SK-N-SH (cell line): ENCODE measurements around the gene PLAC8. TPM values are rescaled to one million over a fixed set of nuclear protein-coding genes. Genes with fewer than 3 reads are reported as not detected.

Experiments
- CTCF ChIA-PET: fragments of 300-600, 350-600 bp; formaldehyde crosslinking; extraction: SDS; loops from one replicate; lab custom pipeline; 2021; lab: Yijun Ruan, JAX
- POLR2A ChIA-PET: fragments of 350-600 bp; sonication (Branson Sonifier 250); formaldehyde crosslinking; extraction: SDS; loops from one replicate; lab custom pipeline; 2020; ENCODE audit warnings: antibody characterized with exemption, inconsistent platforms; lab: Yijun Ruan, JAX
- DNase-seq: peaks from one replicate; pipeline ENCODE4 v3.0.0; 2012
- H2AFZ ChIP-seq: fragments of 200-600 bp; sonication (generic); 2 replicates; pipeline ENCODE4 v1.8.1; 2016; ENCODE audit warnings: antibody characterized with exemption, mild to moderate bottlenecking, low read depth
- H3F3A ChIP-seq: fragments of 200-600 bp; sonication (generic); replicated peaks from 2 replicates; pipeline ENCODE3; 2016; ENCODE audit warnings: antibody characterized with exemption, mild to moderate bottlenecking; ENCODE audit not compliant: insufficient read depth
- H3K27ac ChIP-seq, 2 experiments: fragments of 200-500 bp in 1 of 2; fragments of 200-600 bp in 1 of 2; sonication (Bioruptor generic) in 1 of 2; sonication (generic), shearing (Covaris generic) in 1 of 2; 2 replicates each; pipeline versions ENCODE4 v1.5.1 to v1.6.1; 2014 to 2016; ENCODE audit warnings: low read depth in 2 of 2, inconsistent platforms in 1 of 2, low read length in 1 of 2, mild to moderate bottlenecking in 1 of 2, mixed read lengths in 1 of 2
- H3K27me3 ChIP-seq: fragments of 200-600 bp; sonication (generic), shearing (Covaris generic); 2 replicates; pipeline ENCODE4 v1.6.1; 2016; ENCODE audit warnings: mixed run types; ENCODE audit not compliant: insufficient read depth
- H3K36me3 ChIP-seq, 2 experiments: fragments of 200-500 bp in 1 of 2; fragments of 200-600 bp in 1 of 2; sonication (Bioruptor generic) in 1 of 2; sonication (generic) in 1 of 2; replicated peaks in 1 of 2; 2 replicates each; pipeline versions ENCODE3 to v1.5.1; 2014 to 2016; ENCODE audit warnings: low read length in 1 of 2, mild to moderate bottlenecking in 1 of 2; ENCODE audit not compliant: insufficient read depth in 2 of 2, control insufficient read depth in 1 of 2
- H3K4me1 ChIP-seq, 2 experiments: fragments of 200-500 bp in 1 of 2; fragments of 200-600 bp in 1 of 2; sonication (Bioruptor generic) in 1 of 2; sonication (generic), shearing (Covaris generic) in 1 of 2; 2 replicates each; pipeline versions ENCODE4 v1.5.1 to v1.6.1; 2014 to 2016; ENCODE audit warnings: low read depth in 1 of 2, low read length in 1 of 2, mixed run types in 1 of 2; ENCODE audit not compliant: insufficient read depth in 2 of 2, control insufficient read depth in 1 of 2
- H3K4me2 ChIP-seq: fragments of 200-600 bp; sonication (generic), shearing (Covaris generic); 2 replicates; pipeline ENCODE4 v1.6.1; 2017; ENCODE audit warnings: mixed run types
- H3K4me3 ChIP-seq, 2 experiments: fragments of 200-500 bp in 1 of 2; fragments of 200-600 bp in 1 of 2; sonication (Bioruptor generic) in 1 of 2; sonication (generic), shearing (Covaris generic) in 1 of 2; 2 replicates each; pipeline versions ENCODE4 v1.5.1 to v1.8.1; 2014 to 2016; ENCODE audit warnings: low read depth in 2 of 2, inconsistent platforms in 1 of 2, low read length in 1 of 2, mild to moderate bottlenecking in 1 of 2, mixed read lengths in 1 of 2, moderate library complexity in 1 of 2
- H3K79me2 ChIP-seq: fragments of 200-600 bp; sonication (generic); 2 replicates; pipeline ENCODE4 v1.8.1; 2017; ENCODE audit warnings: mild to moderate bottlenecking; ENCODE audit not compliant: insufficient read depth
- H3K9ac ChIP-seq: fragments of 200-600 bp; sonication (generic); 2 replicates; pipeline ENCODE4 v1.6.1; 2017; ENCODE audit warnings: mixed run types
- H3K9me2 ChIP-seq: fragments of 200-600 bp; sonication (generic); 2 replicates; pipeline ENCODE4 v1.6.1; 2017; ENCODE audit warnings: mixed run types
- H3K9me3 ChIP-seq: fragments of 200-600 bp; sonication (generic); 2 replicates; pipeline ENCODE4 v1.6.1; 2017; ENCODE audit warnings: mixed run types, mild to moderate bottlenecking, moderate library complexity
- H4K20me1 ChIP-seq: fragments of 200-600 bp; sonication (generic); 2 replicates; pipeline ENCODE4 v1.6.1; 2017; ENCODE audit warnings: mild to moderate bottlenecking, mixed run types; ENCODE audit not compliant: insufficient read depth
- CHD2 ChIP-seq: fragments of 150-350 bp; IDR thresholded peaks from 2 replicates; pipeline ENCODE4 v1.6.1; 2018; ENCODE audit warnings: low read length; ENCODE audit not compliant: partially characterized antibody
- CTCF ChIP-seq: fragments of 200-600 bp; sonication (generic); IDR thresholded peaks from 2 replicates; pipeline ENCODE4 v1.6.1; 2017; ENCODE audit warnings: antibody characterized with exemption, mild to moderate bottlenecking, moderate library complexity
- EP300 ChIP-seq, 2 experiments: IDR thresholded peaks; 2 replicates each; pipeline versions ENCODE4 v1.4.0 to v1.6.1; 2012; ENCODE audit warnings: borderline replicate concordance in 1 of 2, low read depth in 1 of 2, low read length in 1 of 2
- FOXJ3 ChIP-seq: sonication (generic); formaldehyde crosslinking; IDR thresholded peaks from 2 replicates; pipeline ENCODE4 v1.5.1; 2020; ENCODE audit warnings: mild to moderate bottlenecking, missing genetic modification reagents
- FOXM1 ChIP-seq: IDR thresholded peaks from 2 replicates; pipeline ENCODE4 v1.4.0; 2012; ENCODE audit warnings: low read depth, mild to moderate bottlenecking
- GATA2 ChIP-seq: sonication (generic); formaldehyde crosslinking; IDR thresholded peaks from 2 replicates; pipeline ENCODE4 v1.5.0; 2020; ENCODE audit warnings: mild to moderate bottlenecking, missing genetic modification reagents
- NFIC ChIP-seq: IDR thresholded peaks from 2 replicates; pipeline ENCODE4 v1.4.0; 2012; ENCODE audit warnings: borderline replicate concordance
- POLR2AphosphoS5 ChIP-seq: IDR thresholded peaks from 2 replicates; pipeline ENCODE4 v1.6.1; 2012; ENCODE audit warnings: low read depth, low read length
- RCOR1 ChIP-seq: fragments of 150-350 bp; IDR thresholded peaks from 2 replicates; pipeline ENCODE4 v1.6.1; 2017; ENCODE audit warnings: antibody characterized with exemption, low read length
- REST ChIP-seq: IDR thresholded peaks from 2 replicates; pipeline ENCODE4 v1.6.1; 2012; ENCODE audit warnings: mild to moderate bottlenecking, low read depth, low read length, moderate library complexity
- RFX5 ChIP-seq: IDR thresholded peaks from 2 replicates; pipeline ENCODE4 v1.6.1; 2012; ENCODE audit warnings: mild to moderate bottlenecking, improper control_type of control experiment, low read length
- RXRA ChIP-seq: IDR thresholded peaks from 2 replicates; pipeline ENCODE4 v1.4.0; 2012; ENCODE audit warnings: low read depth, mild to moderate bottlenecking, borderline replicate concordance
- SMC3 ChIP-seq: IDR thresholded peaks from 2 replicates; pipeline ENCODE4 v1.6.1; 2012; ENCODE audit warnings: low read depth, low read length, improper control_type of control experiment
- TAF1 ChIP-seq: IDR thresholded peaks from 2 replicates; pipeline ENCODE4 v1.6.1; 2012; ENCODE audit warnings: low read depth, mild to moderate bottlenecking, low read length, moderate library complexity, borderline replicate concordance
- USF1 ChIP-seq: IDR thresholded peaks from 2 replicates; pipeline ENCODE4 v1.4.0; 2012; ENCODE audit warnings: low read depth, borderline replicate concordance
- ZBTB33 ChIP-seq: IDR thresholded peaks from 2 replicates; pipeline ENCODE4 v1.4.0; 2012; ENCODE audit warnings: low read depth, borderline replicate concordance
- WGBS: methylation state at CpG from one replicate; pipeline ENCODE4 v1.1.6; 2017; ENCODE audit warnings: low lambda C conversion rate; 5-methylcytosine and 5-hydroxymethylcytosine counted together
- polyA plus RNA-seq, 3 experiments: library from polyadenylated mRNA; depleted of rRNA; stranded (reverse); fragments of >200 nt; gene quantifications; 2 replicates each; pipeline ENCODE4 v1.2.3, GENCODE V29; 2012

PLAC8 gene
- polyA plus RNA-seq, 1 of the 3 experiments (the other 2 are of a cell fraction): 11.3 TPM

- POLR2A ChIA-PET: no interaction called here
- WGBS: 86% methylated on average over 10 of the region's 10 CpGs
Measured at GRCh38 chr4:83067058-83067639, 47.4 kb downstream of the PLAC8 start.

More at GRCh38 chr4:83067058-83067639, 47.4 kb downstream of the PLAC8 start:
- H3F3A ChIP-seq: peaks cover 10% of the 10 kb centered on the region
- no peak overlapping the region for H3K4me2 ChIP-seq
- H3K4me3 ChIP-seq: no peak overlapping the region
- H3K4me1 ChIP-seq: no peaks in the 10 kb centered on the region
- no peaks in the 10 kb centered on the region for H4K20me1 ChIP-seq
- H3K9ac ChIP-seq: no peak overlapping the region
- no peak for DNase-seq
- no peaks in the 10 kb centered on the region for H3K79me2 ChIP-seq
- H3K27ac ChIP-seq: no peak overlapping the region
- CTCF ChIA-PET: interaction anchor here (1.0 to 1.8 kb wide), 2 partner anchors 43 to 215 kb away, joined by 3 to 4 read pairs; no protein-coding TSS in a partner anchor
- no peaks in the 10 kb centered on the region for H3K9me2 ChIP-seq
- TF ChIP-seq EP300 (IDR thresholded peaks at IDR 0.05; ENCODE audit: borderline replicate concordance in 1 of 2, low read depth in 1 of 2, low read length in 1 of 2): no peak
- no peak for TF ChIP-seq NFIC
- TF ChIP-seq RCOR1: no peak
- TF ChIP-seq RXRA: no peak
- no peak for TF ChIP-seq CTCF
- no peak for TF ChIP-seq FOXJ3
- TF ChIP-seq USF1: no peak
- TF ChIP-seq TAF1: no peak
- TF ChIP-seq CHD2: no peak
- TF ChIP-seq POLR2AphosphoS5: no peak
- TF ChIP-seq ZBTB33: no peak
- TF ChIP-seq RFX5: no peak
- TF ChIP-seq FOXM1: no peak
- TF ChIP-seq GATA2 (CRISPR knock-in tag): no peak
- no peak for TF ChIP-seq SMC3
- TF ChIP-seq REST: no peak
- no peaks in the 10 kb centered on the region for H3K9me3 ChIP-seq
- H3K27me3 ChIP-seq: no peaks in the 10 kb centered on the region
- no peak overlapping the region for H2AFZ ChIP-seq
- peaks cover 40 to 52% of the 10 kb centered on the region in 2 experiments for H3K36me3 ChIP-seq
